GM10266 (cell line): Measurements from ENCODE around the gene ME2.

ENCODE experiments used
- DNase-seq: peaks from one replicate; pipeline ENCODE4 v3.0.0; 2012; ENCODE audit errors: extremely low spot score
- CTCF ChIP-seq: IDR thresholded peaks from 2 replicates; pipeline ENCODE4 v1.5.1; 2012; ENCODE audit warnings: mild to moderate bottlenecking, low read depth; ENCODE audit not compliant: control insufficient read depth, insufficient read depth; ENCODE audit errors: missing control alignments

Gene ME2

GRCh38 chr18:50839996-50840395 is 38.9 kb upstream of the ME2 start:
- DNase-seq, result no peak
- TF ChIP-seq CTCF, result no peak

GRCh38 chr18:50842846-50843245 is 36.1 kb upstream of the ME2 start:
- no peak for TF ChIP-seq CTCF
- no peak for DNase-seq

GRCh38 chr18:50844554-50844953 is 34.4 kb upstream of the ME2 start:
- DNase-seq, result no peak
- TF ChIP-seq CTCF, result no peak

- TF ChIP-seq CTCF, result no peak
- no peak for DNase-seq
These were observed 34.0 kb upstream of the ME2 start for GRCh38 chr18:50844960-50845359.

- TF ChIP-seq CTCF, result no peak
These were observed 31.7 kb upstream of the ME2 start for GRCh38 chr18:50847192-50847591.

GRCh38 chr18:50848061-50848551 is 30.8 kb upstream of the ME2 start:
- TF ChIP-seq CTCF, result no peak
- no peak for DNase-seq

More at GRCh38 chr18:50847192-50847591, 31.7 kb upstream of the ME2 start:
- no peak for DNase-seq

- no peak for DNase-seq
- TF ChIP-seq CTCF, result no peak
These were observed 29.9 kb upstream of the ME2 start for GRCh38 chr18:50848991-50849390.
